GM21576 (cell line): ENCODE data around the gene WDR72.

Source experiments
- ATAC-seq: cut with Tn5 transposase; IDR thresholded peaks from one replicate; pipeline ENCODE4 v1.9.1; 2021; ENCODE audit warnings: mild to moderate bottlenecking, moderate library complexity; ENCODE audit not compliant: unreplicated experiment

WDR72 gene

GRCh38 chr15:53472210-53472609 lies 287.3 kb downstream of the WDR72 start:
- no peak for ATAC-seq

DNA sequence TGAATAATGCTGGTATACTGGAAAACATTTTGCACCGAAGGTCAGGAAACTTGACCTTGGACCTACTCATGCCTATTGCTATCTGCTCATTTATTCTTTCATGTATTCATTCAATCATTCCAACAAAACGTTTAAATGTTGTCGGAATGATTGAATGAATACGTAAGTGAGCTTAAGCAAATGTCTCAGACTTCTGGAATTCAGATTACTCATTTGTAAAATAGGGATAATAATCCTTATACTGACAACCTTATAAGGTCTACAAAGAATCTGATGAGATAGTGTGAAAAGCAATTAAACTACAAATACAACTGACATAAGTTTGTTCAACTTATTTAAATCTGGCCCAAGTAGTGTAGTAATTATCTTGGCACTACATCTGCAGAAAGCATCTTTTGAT lies 288.7 kb downstream of the WDR72 start:
- ATAC-seq, result no peak

DNA sequence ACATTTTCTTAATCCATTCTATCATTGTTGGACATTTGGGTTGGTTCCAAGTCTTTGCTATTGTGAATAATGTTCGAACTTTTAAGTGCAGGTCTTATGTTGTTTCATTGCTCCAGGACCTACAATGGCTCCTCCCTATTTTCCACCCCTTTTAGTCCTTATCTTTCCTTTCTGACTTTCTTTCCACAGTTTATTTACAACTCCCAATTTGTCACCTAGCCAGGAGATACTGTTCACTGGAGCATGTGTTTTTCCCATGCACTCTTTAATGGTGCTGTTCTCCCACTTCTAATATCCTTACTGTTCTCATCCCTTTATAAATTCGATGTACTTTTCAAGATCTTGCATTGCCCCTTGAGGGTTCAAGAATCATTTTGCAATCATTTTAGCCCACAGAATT lies 290.0 kb downstream of the WDR72 start:
- ATAC-seq, result no peak
